Measurements from ENCODE around the gene RALGPS2. TPM values are rescaled to one million over a fixed set of nuclear protein-coding genes. Genes with fewer than 3 reads are reported as not detected.

RALGPS2 gene
- total and polyA plus RNA-seq, 8 donors: 3.1 to 72.3 (median 8.3) TPM

DNA sequence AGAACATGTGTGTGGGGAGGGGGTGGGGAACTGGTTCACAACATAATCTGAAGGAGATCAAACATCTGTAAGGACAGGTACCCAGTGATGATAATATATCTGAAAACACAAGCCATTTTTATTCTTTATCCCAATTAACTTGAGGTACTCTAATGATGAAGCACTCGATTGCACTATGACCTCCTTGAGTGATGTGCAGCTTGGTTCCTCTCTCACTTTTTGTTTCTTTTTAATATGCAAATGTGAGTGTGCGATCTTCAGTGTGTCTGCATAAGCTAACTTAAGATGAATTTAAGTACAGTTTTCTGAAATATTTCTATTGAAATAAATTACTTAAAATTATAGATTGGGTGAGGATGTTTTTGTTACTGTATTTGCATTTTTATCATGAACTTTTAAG is 196.5 kb downstream of the RALGPS2 start:
- Histone ChIP-seq H3K9me3 (peaks cover 0 to 13% (median 8%) of the 10 kb centered on the region in 4 donors), H3K27me3 (no peaks in the 10 kb centered on the region), H3K4me3 (no peak overlapping the region), H3K4me1 (peaks cover 0 to 15% (median 0%) of the 10 kb centered on the region in 4 donors), H3K27ac (no peak overlapping the region), H3K36me3 (peaks cover 0 to 5% (median 2%) of the 10 kb centered on the region in 4 donors)
- DNase-seq: no peak
- TF ChIP-seq EP300 (IDR thresholded peaks at IDR 0.05) (no peak), CTCF (IDR thresholded peaks at IDR 0.05) (no peak), POLR2A (IDR thresholded peaks at IDR 0.05) (no peak)
- intact Hi-C loops (cut with DNase I; ENCODE audit: low total_unique reads): no loop called here
- 92 to 98% (median 94%) methylated on average over 2 of the region's 2 CpGs for WGBS, 5 donors

DNA sequence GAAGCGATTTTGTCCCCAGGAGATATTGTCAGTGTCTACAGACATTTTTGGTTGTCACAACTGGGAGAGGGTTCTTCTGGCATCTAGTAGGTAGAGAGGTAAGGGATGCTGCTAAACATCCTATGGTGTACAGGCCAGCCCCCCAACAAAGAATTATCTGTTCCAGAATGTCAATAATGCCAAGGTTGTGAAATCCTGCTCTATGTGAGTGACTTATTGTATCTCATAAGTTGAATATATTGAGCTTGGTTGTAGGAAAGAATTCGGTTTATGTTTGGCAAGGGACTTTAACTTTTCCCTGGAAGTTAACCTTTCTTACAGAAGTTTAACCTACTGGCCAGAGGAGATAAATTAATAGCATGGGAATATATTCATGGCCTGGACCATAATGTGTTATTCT is 198.5 kb downstream of the RALGPS2 start:
- intact Hi-C loops (cut with DNase I; ENCODE audit: low total_unique reads): no loop called here
- WGBS, 5 donors: 59 to 86% (median 70%) methylated on average over 2 of the region's 2 CpGs

DNA sequence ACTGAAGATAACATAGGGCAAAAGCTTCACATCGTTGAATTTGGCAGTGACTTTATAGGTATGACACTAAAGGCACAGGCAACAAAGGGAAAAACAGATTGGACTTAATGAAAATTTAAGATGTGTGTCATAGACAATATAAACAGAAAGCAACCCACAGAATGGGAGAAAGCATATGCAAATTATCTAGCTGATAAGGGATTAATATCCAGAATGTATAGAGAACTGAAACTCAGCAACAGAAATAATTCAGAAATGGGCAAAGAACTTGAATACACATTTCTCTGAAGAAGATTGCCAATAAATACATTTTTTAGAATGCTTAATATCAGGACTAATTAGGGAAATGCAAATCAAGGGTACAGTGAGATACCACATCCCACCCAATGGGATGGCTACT is 201.0 kb downstream of the RALGPS2 start:
- 76 to 100% (median 85%) methylated on average over 1 of the region's 1 CpG for WGBS, 5 donors
- H3K4me3 ChIP-seq: no peak overlapping the region
- no peak for DNase-seq
- H3K36me3 ChIP-seq: no peaks in the 10 kb centered on the region
- TF ChIP-seq CTCF (IDR thresholded peaks at IDR 0.05): no peak
- no peak for TF ChIP-seq EP300 (IDR thresholded peaks at IDR 0.05)
- no peak for TF ChIP-seq POLR2AphosphoS5 (IDR thresholded peaks at IDR 0.05)
- TF ChIP-seq POLR2A (IDR thresholded peaks at IDR 0.05): no peak
- H3K27ac ChIP-seq: no peak overlapping the region
- peaks cover 0 to 19% (median 6%) of the 10 kb centered on the region in 4 donors for H3K4me1 ChIP-seq
- H3K9me3 ChIP-seq: peaks cover 0 to 13% (median 8%) of the 10 kb centered on the region in 4 donors
- intact Hi-C loops (cut with DNase I; ENCODE audit: low total_unique reads): no loop called here
- no peaks in the 10 kb centered on the region for H3K27me3 ChIP-seq

More for the DNA sequence above, 198.5 kb downstream of the RALGPS2 start:
- TF ChIP-seq EP300 (IDR thresholded peaks at IDR 0.05) (no peak), POLR2A (IDR thresholded peaks at IDR 0.05) (no peak), CTCF (IDR thresholded peaks at IDR 0.05) (no peak), POLR2AphosphoS5 (IDR thresholded peaks at IDR 0.05) (no peak)
- DNase-seq: no peak
- H3K9me3 ChIP-seq: peaks cover 0 to 13% (median 8%) of the 10 kb centered on the region in 4 donors
- no peaks in the 10 kb centered on the region for H3K36me3 ChIP-seq
- H3K27ac ChIP-seq: no peak overlapping the region
- H3K4me1 ChIP-seq: peaks cover 0 to 10% (median 0%) of the 10 kb centered on the region in 4 donors
- no peaks in the 10 kb centered on the region for H3K27me3 ChIP-seq
- no peak overlapping the region for H3K4me3 ChIP-seq

GRCh38 chr1:178927003-178927402 is 202.0 kb downstream of the RALGPS2 start:
- no peak for DNase-seq
- no peak overlapping the region for H3K4me3 ChIP-seq
- H3K9me3 ChIP-seq: peaks cover 0 to 13% (median 8%) of the 10 kb centered on the region in 4 donors
- 84 to 96% (median 95%) methylated on average over 4 of the region's 4 CpGs for WGBS, 5 donors
- no peaks in the 10 kb centered on the region for H3K36me3 ChIP-seq
- intact Hi-C loops (cut with DNase I; ENCODE audit: low total_unique reads): no loop called here
- H3K27ac ChIP-seq: no peak overlapping the region
- TF ChIP-seq POLR2A (IDR thresholded peaks at IDR 0.05) (no peak), CTCF (IDR thresholded peaks at IDR 0.05) (no peak), POLR2AphosphoS5 (IDR thresholded peaks at IDR 0.05) (no peak), EP300 (IDR thresholded peaks at IDR 0.05) (no peak)
- peaks cover 0 to 28% (median 7%) of the 10 kb centered on the region in 4 donors for H3K4me1 ChIP-seq
- H3K27me3 ChIP-seq: no peaks in the 10 kb centered on the region
